GM12878 (cell line): Measurements from ENCODE around the gene GFOD2. TPM values are rescaled to one million over a fixed set of nuclear protein-coding genes. Genes with fewer than 3 reads are reported as not detected.

Source experiments
- ATAC-seq: fragments of 200-7000 bp; cut with Tn5 transposase; 3 replicates; pipeline ENCODE4 v1.9.1; 2020; ENCODE audit warnings: mild to moderate bottlenecking, moderate library complexity
- BruUV-seq: library from RNA; stranded (reverse); fragments of 400-500 nt; replicated peaks from 2 replicates; lab custom pipeline; 2021; lab: Mats Ljungman, UMichigan
- CTCF ChIA-PET: fragments of 300-600 bp; sonication (Branson Sonifier 250); formaldehyde crosslinking; extraction: SDS; loops from one replicate; lab custom pipeline; 2021; ENCODE audit warnings: inconsistent platforms; lab: Yijun Ruan, JAX
- POLR2A ChIA-PET: fragments of 350-600 bp; formaldehyde crosslinking; extraction: SDS; loops from one replicate; lab custom pipeline; 2021; ENCODE audit warnings: inconsistent platforms; lab: Charles Lee
- RAD21 ChIA-PET: fragments of 300-600 bp; sonication (Branson Sonifier 250); formaldehyde crosslinking; loops from one replicate; lab custom pipeline; 2023; ENCODE audit warnings: antibody characterized with exemption; ENCODE audit not compliant: unreplicated experiment; lab: Charles Lee
- SMC1A ChIA-PET: fragments of 300-600 bp; sonication (Branson Sonifier 250); formaldehyde crosslinking; loops from one replicate; lab custom pipeline; 2023; ENCODE audit not compliant: unreplicated experiment, uncharacterized antibody; lab: Charles Lee
- DNase-seq: peaks from one replicate; pipeline ENCODE4 v3.0.0-alpha.2; 2011; ENCODE audit warnings: low read depth, low spot score
- FAIRE-seq: peaks from 3 replicates; lab custom pipeline; 2011; peaks lifted over from hg19 to GRCh38; lab: Jason Lieb, UNC
- H2AFZ ChIP-seq: 2 replicates; pipeline ENCODE4 v1.6.0; 2011; ENCODE audit warnings: low read depth, low read length, control low read depth; ENCODE audit not compliant: control insufficient read depth
- H3K27ac ChIP-seq: 2 replicates; pipeline ENCODE4 v1.5.1; 2011; ENCODE audit warnings: control low read depth; ENCODE audit not compliant: control insufficient read depth, insufficient read depth
- H3K27me3 ChIP-seq, 2 experiments: replicated peaks in 1 of 2; 2 replicates each; pipeline versions ENCODE4 v1.6.0 to v1.6.1; 2011; ENCODE audit warnings: low read length in 1 of 2; ENCODE audit not compliant: control insufficient read depth in 2 of 2, insufficient read depth in 2 of 2
- H3K36me3 ChIP-seq, 2 experiments: 2 replicates each; pipeline ENCODE4 v1.5.1; 2011; ENCODE audit warnings: low read length in 1 of 2; ENCODE audit not compliant: control insufficient read depth in 2 of 2, insufficient read depth in 2 of 2
- H3K4me1 ChIP-seq: 2 replicates; pipeline ENCODE4 v1.6.1; 2011; ENCODE audit warnings: mild to moderate bottlenecking, low read length, moderate library complexity, mixed read lengths; ENCODE audit not compliant: control insufficient read depth, insufficient read depth
- H3K4me2 ChIP-seq: 2 replicates; pipeline ENCODE4 v1.6.0; 2011; ENCODE audit warnings: control low read depth; ENCODE audit not compliant: control insufficient read depth, insufficient read depth
- H3K4me3 ChIP-seq: fragments of 200-600 bp; sonication (generic); 2 replicates; pipeline ENCODE4 v1.5.1; 2016
- H3K79me2 ChIP-seq: 2 replicates; pipeline ENCODE4 v1.6.0; 2011; ENCODE audit warnings: low read length; ENCODE audit not compliant: control insufficient read depth, insufficient read depth
- H3K9ac ChIP-seq: 2 replicates; pipeline ENCODE4 v1.8.0; 2011; ENCODE audit warnings: low read length, control low read depth, mixed read lengths; ENCODE audit not compliant: control insufficient read depth, insufficient read depth
- H3K9me3 ChIP-seq: replicated peaks from 3 replicates; pipeline ENCODE4 v1.5.1; 2011; ENCODE audit warnings: mild to moderate bottlenecking, low read length; ENCODE audit not compliant: control insufficient read depth, insufficient read depth
- H4K20me1 ChIP-seq: 2 replicates; pipeline ENCODE4 v1.6.0; 2011; ENCODE audit not compliant: control insufficient read depth, insufficient read depth
- CHD4 ChIP-seq: fragments of 200-600 bp; sonication (generic); IDR thresholded peaks from 2 replicates; pipeline ENCODE4 v1.6.1; 2016; ENCODE audit warnings: mild to moderate bottlenecking
- FOXK2 ChIP-seq: fragments of 450-650 bp; IDR thresholded peaks from 2 replicates; pipeline ENCODE4 v1.6.1; 2017; ENCODE audit warnings: mild to moderate bottlenecking, moderate library complexity
- HDAC2 ChIP-seq: fragments of 200-600 bp; sonication (generic); IDR thresholded peaks from 2 replicates; pipeline ENCODE4 v1.6.1; 2017
- LARP7 ChIP-seq: fragments of 450-650 bp; IDR thresholded peaks from 2 replicates; pipeline ENCODE4 v1.6.1; 2017; ENCODE audit warnings: mild to moderate bottlenecking
- NR2C1 ChIP-seq: fragments of 450-650 bp; IDR thresholded peaks from 2 replicates; pipeline ENCODE4 v1.6.1; 2017; ENCODE audit warnings: antibody characterized with exemption, mild to moderate bottlenecking, moderate library complexity
- NR2C2 ChIP-seq: IDR thresholded peaks from 2 replicates; pipeline ENCODE4 v1.6.1; 2011; ENCODE audit warnings: borderline replicate concordance, low read depth; ENCODE audit not compliant: control insufficient read depth, insufficient read length
- SMAD1 ChIP-seq: fragments of 450-650 bp; IDR thresholded peaks from 2 replicates; pipeline ENCODE4 v1.6.1; 2018; ENCODE audit warnings: mild to moderate bottlenecking, low read depth; ENCODE audit not compliant: partially characterized antibody
- SPI1 ChIP-seq: IDR thresholded peaks from 2 replicates; pipeline ENCODE4 v1.6.1; 2011; ENCODE audit warnings: low read depth, mild to moderate bottlenecking, low read length, moderate library complexity, borderline replicate concordance; ENCODE audit not compliant: insufficient read depth
- YY1 ChIP-seq: IDR thresholded peaks from 2 replicates; pipeline ENCODE4 v1.6.1; 2011; ENCODE audit warnings: low read depth, mild to moderate bottlenecking, low read length
- ZBTB40 ChIP-seq: fragments of 450-650 bp; IDR thresholded peaks from 2 replicates; pipeline ENCODE4 v1.6.1; 2016; ENCODE audit warnings: mild to moderate bottlenecking, moderate library complexity, borderline replicate concordance
- ZNF217 ChIP-seq: fragments of 450-650 bp; IDR thresholded peaks from 2 replicates; pipeline ENCODE4 v1.6.1; 2017; ENCODE audit warnings: antibody characterized with exemption, mild to moderate bottlenecking
- WGBS: methylation state at CpG from one replicate; pipeline ENCODE4 v1.1.6; 2016; ENCODE audit warnings: low lambda C conversion rate; ENCODE audit not compliant: insufficient replicate concordance, insufficient coverage; ENCODE audit errors: missing lambda C conversion rate; 5-methylcytosine and 5-hydroxymethylcytosine counted together
- in situ Hi-C: fragments of 300-500 bp; cut with MboI; formaldehyde crosslinking; loops from 9 replicates; pipeline ENCODE4 v1.14.3; 2018; ENCODE audit warnings: mixed read lengths
- intact Hi-C: fragments of 100-400 bp; cut with micrococcal nuclease; formaldehyde crosslinking; loops from one replicate; pipeline ENCODE4 v1.14.2; 2022; ENCODE audit not compliant: unreplicated experiment
- polyA plus RNA-seq, 11 experiments: library from polyadenylated mRNA; depleted of rRNA in 4 of 11; unstranded in 6 of 11; stranded (reverse) in 5 of 11; fragments of >200 nt; fragmentation: Nextera tagmentation in 4 of 11; fragmentation: Illumina TruSeq in 1 of 11; extraction: Ambion mirVana in 4 of 11; extraction: Trizol in 1 of 11; gene quantifications; 1 replicate in 1 of 11; 2 replicates in 10 of 11; pipeline versions ENCODE4 v1.2.1 to v1.2.3, GENCODE V29; 2011 to 2016; ENCODE audit warnings: inconsistent platforms in 2 of 11, missing spikeins in 2 of 11, low read depth in 1 of 11
- total RNA-seq, 4 experiments: library from RNA; depleted of rRNA in 3 of 4; stranded (reverse); fragments of >200 nt in 3 of 4; fragmentation: Illumina TruSeq in 1 of 4; extraction: Trizol in 1 of 4; gene quantifications; 2 replicates each; pipeline versions ENCODE4 v1.2.1 to v1.2.3, GENCODE V29; 2013 to 2021
- TF ChIP-seq, protein P1 (sequence below): IDR thresholded peaks from 2 replicates; pipeline ENCODE4 v1.6.1; 2011; ENCODE audit warnings: borderline replicate concordance, low read depth, mild to moderate bottlenecking, moderate library complexity, low read length; ENCODE audit not compliant: insufficient read depth, poor library complexity, severe bottlenecking

The GFOD2 gene
- total and polyA plus RNA-seq, 10 of the 15 experiments (the other 5 are each of a cell fraction or from before 2014, with no cell fraction given) = 2.0 to 15.9 (median 12.0) TPM

DNA sequence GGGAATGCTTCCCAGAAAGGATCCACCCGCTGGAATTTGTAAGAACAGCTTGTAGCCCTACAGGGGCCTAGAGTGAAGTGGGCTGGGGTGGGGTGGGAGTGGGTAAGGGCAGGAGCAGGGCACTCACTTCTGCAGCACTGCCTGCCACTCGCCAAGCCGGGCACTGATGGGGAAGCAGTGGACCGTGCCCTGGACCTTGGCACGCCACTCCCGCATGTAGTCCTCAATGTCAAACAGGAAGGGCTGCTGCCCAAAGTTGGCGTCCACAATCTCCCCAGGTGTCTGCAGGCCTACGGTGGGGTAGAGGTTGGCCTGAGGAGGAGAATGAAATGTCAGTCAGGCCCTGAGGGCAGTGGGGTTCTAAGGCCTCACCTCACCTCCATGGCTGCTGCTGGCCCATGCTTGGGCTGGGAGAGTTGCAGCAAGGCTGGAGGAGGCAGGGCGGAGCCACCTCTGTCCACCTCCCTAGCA, 15.7 kb upstream of the GFOD2 start:
- ChIA-PET RAD21 (no interaction called here), POLR2A (no interaction called here), CTCF (no interaction called here), SMC1A (no interaction called here)
- H3K79me2 ChIP-seq = no peaks in the 10 kb centered on the region
- H3K4me1 ChIP-seq = no peaks in the 10 kb centered on the region
- H4K20me1 ChIP-seq = no peaks in the 10 kb centered on the region
- no peak for DNase-seq
- no peak overlapping the region for H3K9ac ChIP-seq
- H3K9me3 ChIP-seq = no peaks in the 10 kb centered on the region
- in situ Hi-C loops (no loop called here), intact Hi-C loops (no loop called here)
- TF ChIP-seq, protein P1, sequence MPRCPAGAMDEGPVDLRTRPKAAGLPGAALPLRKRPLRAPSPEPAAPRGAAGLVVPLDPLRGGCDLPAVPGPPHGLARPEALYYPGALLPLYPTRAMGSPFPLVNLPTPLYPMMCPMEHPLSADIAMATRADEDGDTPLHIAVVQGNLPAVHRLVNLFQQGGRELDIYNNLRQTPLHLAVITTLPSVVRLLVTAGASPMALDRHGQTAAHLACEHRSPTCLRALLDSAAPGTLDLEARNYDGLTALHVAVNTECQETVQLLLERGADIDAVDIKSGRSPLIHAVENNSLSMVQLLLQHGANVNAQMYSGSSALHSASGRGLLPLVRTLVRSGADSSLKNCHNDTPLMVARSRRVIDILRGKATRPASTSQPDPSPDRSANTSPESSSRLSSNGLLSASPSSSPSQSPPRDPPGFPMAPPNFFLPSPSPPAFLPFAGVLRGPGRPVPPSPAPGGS = no peak
- TF ChIP-seq NR2C1 = no peak
- no peak for TF ChIP-seq CHD4
- H3K4me2 ChIP-seq = no peak overlapping the region
- H3K36me3 ChIP-seq = peaks cover 14 to 16% of the 10 kb centered on the region in 2 experiments; a peak in 3 of 4 replicates
- H3K4me3 ChIP-seq = no peak overlapping the region
- ATAC-seq = no peak
- H2AFZ ChIP-seq = no peak overlapping the region
- BruUV-seq = no TSS peak
- no peak for FAIRE-seq
- no peak overlapping the region for H3K27ac ChIP-seq
- WGBS = 87% methylated on average over 9 of the region's 9 CpGs
- H3K27me3 ChIP-seq = no peaks in the 10 kb centered on the region

- no peak for ATAC-seq
- Histone ChIP-seq H3K36me3 (peaks cover 16 to 20% of the 10 kb centered on the region in 2 experiments; a peak in 3 of 4 replicates), H3K27ac (no peak overlapping the region), H3K79me2 (no peaks in the 10 kb centered on the region), H3K9ac (no peak overlapping the region), H3K4me2 (no peak overlapping the region), H3K4me3 (no peak overlapping the region), H3K27me3 (no peaks in the 10 kb centered on the region), H3K9me3 (no peaks in the 10 kb centered on the region), H2AFZ (no peak overlapping the region), H4K20me1 (no peaks in the 10 kb centered on the region), H3K4me1 (no peaks in the 10 kb centered on the region)
- SMC1A ChIA-PET = no interaction called here
- intact Hi-C loops (loop anchor here (1.0 kb wide), 1 partner anchor 23 kb away; no protein-coding TSS in a partner anchor), in situ Hi-C loops (no loop called here)
- RAD21 ChIA-PET = no interaction called here
- no TSS peak for BruUV-seq
- POLR2A ChIA-PET = no interaction called here
- 86% methylated on average over 5 of the region's 5 CpGs for WGBS
- DNase-seq = no peak
- CTCF ChIA-PET = no interaction called here
- FAIRE-seq = no peak
- no peak for TF ChIP-seq SMAD1
- TF ChIP-seq NR2C2 = no peak
- no peak for TF ChIP-seq HDAC2
- TF ChIP-seq SPI1 = no peak
- TF ChIP-seq ZBTB40 = no peak
- no peak for TF ChIP-seq FOXK2
- TF ChIP-seq YY1 = no peak
- TF ChIP-seq LARP7 = no peak
- TF ChIP-seq ZNF217 = no peak
Measured at GRCh38 chr16:67733734-67734470, 14.8 kb upstream of the GFOD2 start.
